ENCODE data around the gene SGCD. TPM values are rescaled to one million over a fixed set of nuclear protein-coding genes. Genes with fewer than 3 reads are reported as not detected.

The SGCD gene
- total and polyA plus RNA-seq, 2 experiments from 2014 or later, result 69.7 to 71.2 TPM

DNA sequence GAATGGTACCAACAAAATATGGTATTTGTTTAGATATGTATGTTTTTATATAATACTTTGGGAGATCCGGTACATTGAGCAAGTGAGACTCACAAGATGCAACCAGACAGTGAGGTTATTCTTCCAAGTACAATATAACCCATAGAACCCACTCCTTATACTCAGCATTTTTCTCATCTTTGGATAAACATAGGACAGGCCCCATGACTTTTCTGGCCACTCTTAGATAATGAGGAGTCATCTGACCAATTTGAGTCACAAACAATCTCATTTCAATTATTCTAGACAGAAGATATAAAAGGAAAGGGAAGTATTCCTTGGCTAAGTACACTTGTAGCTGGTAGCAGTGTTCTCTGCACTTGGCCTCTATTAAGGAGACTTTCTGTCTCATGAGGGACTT lies 150.2 kb downstream of the SGCD start:
- H3K79me2 ChIP-seq (ENCODE audit: insufficient read depth), result no peaks in the 10 kb centered on the region
- no peaks in the 10 kb centered on the region for H3K36me3 ChIP-seq (ENCODE audit: low read depth)
- no peaks in the 10 kb centered on the region for H4K20me1 ChIP-seq (ENCODE audit: insufficient read depth)
- H3K4me2 ChIP-seq (ENCODE audit: unreplicated experiment), result peak overlapping the region; percentile 21
- no peak for TF ChIP-seq EZH2phosphoT487 (IDR thresholded peaks at IDR 0.05; ENCODE audit: insufficient read depth, low read depth)
- no peak for TF ChIP-seq EZH2 (IDR thresholded peaks at IDR 0.05; ENCODE audit: insufficient read depth, poor library complexity, severe bottlenecking)
- H2AFZ ChIP-seq, result no peak overlapping the region
- WGBS, 2 experiments (ENCODE audit: low coverage in 1 of 2, low lambda C conversion rate in 2 of 2, missing lambda C conversion rate in 2 of 2), result 44 to 90% methylated on average over 1 of the region's 1 CpG
- peaks cover 61% of the 10 kb centered on the region for H3K4me1 ChIP-seq (ENCODE audit: insufficient read depth)
- H3K27ac ChIP-seq, result peak overlapping the region; percentile 94
- H3K9me2 ChIP-seq (ENCODE audit: insufficient read depth), result no peaks in the 10 kb centered on the region
- H3K9ac ChIP-seq, result peak overlapping the region; percentile 64; the same call in 1 of the 2 replicates
- no peaks in the 10 kb centered on the region for H3K9me3 ChIP-seq (ENCODE audit: low read depth)
- no peak overlapping the region for H3K4me3 ChIP-seq
- peaks cover 58% of the 10 kb centered on the region for H3F3A ChIP-seq (ENCODE audit: insufficient read depth)
- H3K27me3 ChIP-seq (replicated peaks; ENCODE audit: insufficient read depth), result no peaks in the 10 kb centered on the region
- in situ Hi-C loops (cut with MboI), result no loop called here
- peak; percentile 46 for DNase-seq

DNA sequence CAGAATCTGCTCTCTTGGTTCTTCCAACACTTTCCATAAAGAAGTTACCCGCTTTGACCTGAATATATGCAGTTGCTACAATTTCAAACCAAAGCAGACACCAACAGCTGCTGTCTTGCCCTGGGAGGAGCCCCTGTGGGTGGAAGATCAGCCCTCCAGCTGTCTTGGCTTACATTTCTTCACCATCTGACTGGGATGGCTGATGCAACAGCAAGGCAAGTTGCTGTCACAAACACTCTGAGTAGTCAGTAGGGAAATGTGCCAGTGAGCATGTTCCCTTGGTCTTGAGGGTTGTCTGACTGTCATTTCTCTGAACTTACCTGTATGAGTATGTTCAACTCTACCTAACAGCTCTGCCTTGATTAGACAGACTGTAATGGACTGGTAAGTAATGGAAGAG lies 152.9 kb downstream of the SGCD start:
- Histone ChIP-seq H3K27ac (peak overlapping the region; percentile 60), H3K36me3 (ENCODE audit: low read depth) (no peaks in the 10 kb centered on the region), H4K20me1 (ENCODE audit: insufficient read depth) (no peaks in the 10 kb centered on the region), H3K4me1 (ENCODE audit: insufficient read depth) (peaks cover 40% of the 10 kb centered on the region), H3K4me2 (ENCODE audit: unreplicated experiment) (no peak overlapping the region), H2AFZ (no peak overlapping the region), H3K4me3 (no peak overlapping the region), H3K9me2 (ENCODE audit: insufficient read depth) (no peaks in the 10 kb centered on the region), H3K9me3 (ENCODE audit: low read depth) (no peaks in the 10 kb centered on the region), H3F3A (ENCODE audit: insufficient read depth) (peaks cover 34% of the 10 kb centered on the region), H3K27me3 (replicated peaks; ENCODE audit: insufficient read depth) (no peaks in the 10 kb centered on the region), H3K9ac (0 out of 2 replicates have a peak overlapping the region, but pooled peaks have one; percentile 23), H3K79me2 (ENCODE audit: insufficient read depth) (no peaks in the 10 kb centered on the region)
- 89 to 95% methylated on average over 1 of the region's 1 CpG for WGBS, 2 experiments (ENCODE audit: low coverage in 1 of 2, low lambda C conversion rate in 2 of 2, missing lambda C conversion rate in 2 of 2)
- in situ Hi-C loops (cut with MboI), result no loop called here
- peak; percentile 89 for DNase-seq
- TF ChIP-seq EZH2phosphoT487 (IDR thresholded peaks at IDR 0.05; ENCODE audit: insufficient read depth, low read depth), result no peak
- TF ChIP-seq EZH2 (IDR thresholded peaks at IDR 0.05; ENCODE audit: insufficient read depth, poor library complexity, severe bottlenecking), result no peak

DNA sequence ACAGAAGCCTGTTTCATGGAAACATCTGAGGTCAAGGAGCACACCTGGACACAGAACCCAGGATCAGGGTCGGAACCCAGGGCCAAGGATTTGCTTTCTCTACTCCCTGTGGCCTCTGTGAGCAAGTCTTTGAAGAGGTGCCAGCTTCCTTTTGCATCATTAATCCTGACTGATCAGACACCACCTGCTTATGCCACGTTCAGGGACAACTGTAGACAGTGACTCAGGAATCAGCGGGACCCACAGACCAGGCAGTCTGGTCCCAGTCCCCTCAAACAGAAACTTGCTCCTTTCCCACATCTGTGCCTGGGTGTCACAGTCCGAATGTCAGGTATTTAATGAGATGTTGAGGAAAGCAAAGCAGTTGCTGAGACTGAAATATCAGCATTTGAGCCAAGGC lies 154.8 kb downstream of the SGCD start:
- TF ChIP-seq EZH2phosphoT487 (IDR thresholded peaks at IDR 0.05; ENCODE audit: insufficient read depth, low read depth) (no peak), EZH2 (IDR thresholded peaks at IDR 0.05; ENCODE audit: insufficient read depth, poor library complexity, severe bottlenecking) (no peak)
- Histone ChIP-seq H3K4me2 (ENCODE audit: unreplicated experiment) (no peak overlapping the region), H3K27ac (no peak overlapping the region), H3K9me3 (ENCODE audit: low read depth) (no peaks in the 10 kb centered on the region), H3K4me3 (no peak overlapping the region), H3K9me2 (ENCODE audit: insufficient read depth) (no peaks in the 10 kb centered on the region), H3K4me1 (ENCODE audit: insufficient read depth) (peaks cover 23% of the 10 kb centered on the region), H3K79me2 (ENCODE audit: insufficient read depth) (no peaks in the 10 kb centered on the region), H4K20me1 (ENCODE audit: insufficient read depth) (no peaks in the 10 kb centered on the region), H2AFZ (no peak overlapping the region), H3K36me3 (ENCODE audit: low read depth) (no peaks in the 10 kb centered on the region), H3K27me3 (replicated peaks; ENCODE audit: insufficient read depth) (no peaks in the 10 kb centered on the region), H3K9ac (no peak overlapping the region), H3F3A (ENCODE audit: insufficient read depth) (peaks cover 17% of the 10 kb centered on the region)
- no peak for DNase-seq
- 82 to 84% methylated on average over 4 of the region's 4 CpGs for WGBS, 2 experiments (ENCODE audit: low coverage in 1 of 2, low lambda C conversion rate in 2 of 2, missing lambda C conversion rate in 2 of 2)
- in situ Hi-C loops (cut with MboI), result no loop called here

DNA sequence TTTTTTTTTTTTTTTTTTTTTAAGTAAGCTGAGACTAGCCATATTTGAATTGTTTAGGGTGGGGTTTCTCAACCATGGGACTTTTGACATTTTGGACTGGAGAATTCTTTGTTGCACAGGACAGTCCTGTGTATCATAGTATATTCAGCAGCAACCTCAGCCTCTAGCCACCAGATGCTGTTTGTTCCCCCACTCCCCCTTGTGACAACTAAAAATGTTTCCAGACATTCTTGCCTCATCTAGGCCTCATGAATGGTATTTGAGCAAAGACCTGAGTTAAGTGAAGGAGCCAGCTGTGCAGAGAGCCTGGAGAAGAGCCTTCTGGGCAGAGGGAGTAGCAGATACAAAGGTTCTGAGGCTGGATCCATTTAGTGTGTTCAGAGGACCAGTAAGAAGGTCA lies 155.9 kb downstream of the SGCD start:
- Histone ChIP-seq H3K36me3 (ENCODE audit: low read depth) (0 out of 2 replicates have a peak, but pooled peaks cover 4% of the 10 kb centered on the region), H3K9ac (no peak overlapping the region), H3K4me3 (no peak overlapping the region), H3K4me1 (ENCODE audit: insufficient read depth) (peaks cover 12% of the 10 kb centered on the region), H3K4me2 (ENCODE audit: unreplicated experiment) (no peak overlapping the region), H3K27ac (no peak overlapping the region), H3K9me3 (ENCODE audit: low read depth) (no peaks in the 10 kb centered on the region), H2AFZ (no peak overlapping the region), H3K79me2 (ENCODE audit: insufficient read depth) (no peaks in the 10 kb centered on the region), H3K27me3 (replicated peaks; ENCODE audit: insufficient read depth) (no peaks in the 10 kb centered on the region), H4K20me1 (ENCODE audit: insufficient read depth) (no peaks in the 10 kb centered on the region), H3K9me2 (ENCODE audit: insufficient read depth) (no peaks in the 10 kb centered on the region), H3F3A (ENCODE audit: insufficient read depth) (peaks cover 6% of the 10 kb centered on the region)
- DNase-seq, result no peak
- no peak for TF ChIP-seq EZH2phosphoT487 (IDR thresholded peaks at IDR 0.05; ENCODE audit: insufficient read depth, low read depth)
- no peak for TF ChIP-seq EZH2 (IDR thresholded peaks at IDR 0.05; ENCODE audit: insufficient read depth, poor library complexity, severe bottlenecking)
- in situ Hi-C loops (cut with MboI), result no loop called here

All from GM23248 (cell line).